ENCODE results near the gene ZNF438.

ZNF438 gene

GRCh38 chr10:30894221-30894620 is 137.4 kb downstream of the ZNF438 start:
- DNase-seq (ENCODE audit: low read depth in 2 of 2, low spot score in 1 of 2): no peak

GRCh38 chr10:30893208-30893607 is 138.5 kb downstream of the ZNF438 start:
- DNase-seq (ENCODE audit: low read depth in 2 of 2, low spot score in 1 of 2): no peak

- no peak for DNase-seq (ENCODE audit: low read depth in 2 of 2, low spot score in 1 of 2)
Observed at GRCh38 chr10:30887839-30888238, 143.8 kb downstream of the ZNF438 start.

- DNase-seq (ENCODE audit: low read depth in 2 of 2, low spot score in 1 of 2): no peak
Observed at GRCh38 chr10:30885423-30885822, 146.2 kb downstream of the ZNF438 start.

GRCh38 chr10:30883751-30884150 is 147.9 kb downstream of the ZNF438 start:
- no peak for DNase-seq (ENCODE audit: low read depth in 2 of 2, low spot score in 1 of 2)

- no peak for DNase-seq (ENCODE audit: low read depth in 2 of 2, low spot score in 1 of 2)
Observed at GRCh38 chr10:30883116-30883515, 148.5 kb downstream of the ZNF438 start.

- DNase-seq (ENCODE audit: low read depth in 2 of 2, low spot score in 1 of 2): no peak
Observed at GRCh38 chr10:30882281-30882680, 149.4 kb downstream of the ZNF438 start.

- DNase-seq (ENCODE audit: low read depth in 2 of 2, low spot score in 1 of 2): no peak
Observed at GRCh38 chr10:30878920-30879319, 152.7 kb downstream of the ZNF438 start.

- no peak for DNase-seq (ENCODE audit: low read depth in 2 of 2, low spot score in 1 of 2)
Observed at GRCh38 chr10:30877111-30877510, 154.6 kb downstream of the ZNF438 start.

- DNase-seq (ENCODE audit: low read depth in 2 of 2, low spot score in 1 of 2): no peak
Observed at GRCh38 chr10:30873411-30873810, 158.3 kb downstream of the ZNF438 start.

GRCh38 chr10:30870896-30871295 is 160.8 kb downstream of the ZNF438 start:
- no peak for DNase-seq (ENCODE audit: low read depth in 2 of 2, low spot score in 1 of 2)

- no peak for DNase-seq (ENCODE audit: low read depth in 2 of 2, low spot score in 1 of 2)
Observed at GRCh38 chr10:30869566-30869965, 162.1 kb downstream of the ZNF438 start.

- DNase-seq (ENCODE audit: low read depth in 2 of 2, low spot score in 1 of 2): no peak
Observed at GRCh38 chr10:30868611-30869010, 163.1 kb downstream of the ZNF438 start.

- no peak for DNase-seq (ENCODE audit: low read depth in 2 of 2, low spot score in 1 of 2)
Observed at GRCh38 chr10:30866896-30867295, 164.8 kb downstream of the ZNF438 start.

GRCh38 chr10:30865141-30865926 is 166.3 kb downstream of the ZNF438 start:
- no peak for DNase-seq (ENCODE audit: low read depth in 2 of 2, low spot score in 1 of 2)

GRCh38 chr10:30863516-30864210 is 168.0 kb downstream of the ZNF438 start:
- no peak for DNase-seq (ENCODE audit: low read depth in 2 of 2, low spot score in 1 of 2)

GRCh38 chr10:30862486-30862885 is 169.2 kb downstream of the ZNF438 start:
- no peak for DNase-seq (ENCODE audit: low read depth in 2 of 2, low spot score in 1 of 2)

GRCh38 chr10:30861976-30862375 is 169.7 kb downstream of the ZNF438 start:
- DNase-seq (ENCODE audit: low read depth in 2 of 2, low spot score in 1 of 2): no peak

- DNase-seq (ENCODE audit: low read depth in 2 of 2, low spot score in 1 of 2): no peak
Observed at GRCh38 chr10:30861221-30861620, 170.4 kb downstream of the ZNF438 start.

GRCh38 chr10:30858499-30858898 is 173.2 kb downstream of the ZNF438 start:
- no peak for DNase-seq (ENCODE audit: low read depth in 2 of 2, low spot score in 1 of 2)

GRCh38 chr10:30857803-30858202 is 173.9 kb downstream of the ZNF438 start:
- no peak for DNase-seq (ENCODE audit: low read depth in 2 of 2, low spot score in 1 of 2)

- DNase-seq (ENCODE audit: low read depth in 2 of 2, low spot score in 1 of 2): no peak
Observed at GRCh38 chr10:30855131-30855530, 176.5 kb downstream of the ZNF438 start.

GRCh38 chr10:30854656-30855055 is 177.0 kb downstream of the ZNF438 start:
- no peak for DNase-seq (ENCODE audit: low read depth in 2 of 2, low spot score in 1 of 2)
